Brain microvascular endothelial cell (primary cell): ENCODE data around the gene CAD.
"Not testable (repeated sequence)": the region's sequence is repeated elsewhere in the genome, so short reads cannot be mapped to it uniquely, and the experiment has no call there.

Experiments
- DNase-seq: peaks from one replicate; pipeline ENCODE4 v3.0.0-alpha.2; 2020
- H3K27ac ChIP-seq: fragments of 250-450 bp; sonication (Bioruptor Pico); 2 replicates; pipeline ENCODE4 v1.5.1; 2020; ENCODE audit warnings: mild to moderate bottlenecking, moderate library complexity
- H3K27me3 ChIP-seq: fragments of 250-450 bp; sonication (Bioruptor Pico); replicated peaks from 2 replicates; pipeline ENCODE4 v1.5.1; 2020; ENCODE audit warnings: mild to moderate bottlenecking
- H3K36me3 ChIP-seq: fragments of 250-450 bp; sonication (Bioruptor Pico); replicated peaks from 2 replicates; pipeline ENCODE4 v1.5.1; 2020; ENCODE audit warnings: mild to moderate bottlenecking
- H3K4me3 ChIP-seq: 2 replicates; pipeline ENCODE4 v1.5.1; 2011; ENCODE audit warnings: low read depth, mild to moderate bottlenecking, control low read depth, low read length, moderate library complexity
- in situ Hi-C: cut with HindIII; loops from 2 replicates; pipeline ENCODE4 v1.10.0; 2017; ENCODE audit warnings: low sequenced_read_pairs, low pct_ligation_motif_present
- TF ChIP-seq, protein P1 (sequence below): IDR thresholded peaks from 2 replicates; pipeline ENCODE4 v1.5.1; 2011; ENCODE audit warnings: low read depth, mild to moderate bottlenecking, moderate library complexity, low read length, control low read depth, inconsistent platforms; ENCODE audit errors: missing control alignments

The CAD gene

DNA sequence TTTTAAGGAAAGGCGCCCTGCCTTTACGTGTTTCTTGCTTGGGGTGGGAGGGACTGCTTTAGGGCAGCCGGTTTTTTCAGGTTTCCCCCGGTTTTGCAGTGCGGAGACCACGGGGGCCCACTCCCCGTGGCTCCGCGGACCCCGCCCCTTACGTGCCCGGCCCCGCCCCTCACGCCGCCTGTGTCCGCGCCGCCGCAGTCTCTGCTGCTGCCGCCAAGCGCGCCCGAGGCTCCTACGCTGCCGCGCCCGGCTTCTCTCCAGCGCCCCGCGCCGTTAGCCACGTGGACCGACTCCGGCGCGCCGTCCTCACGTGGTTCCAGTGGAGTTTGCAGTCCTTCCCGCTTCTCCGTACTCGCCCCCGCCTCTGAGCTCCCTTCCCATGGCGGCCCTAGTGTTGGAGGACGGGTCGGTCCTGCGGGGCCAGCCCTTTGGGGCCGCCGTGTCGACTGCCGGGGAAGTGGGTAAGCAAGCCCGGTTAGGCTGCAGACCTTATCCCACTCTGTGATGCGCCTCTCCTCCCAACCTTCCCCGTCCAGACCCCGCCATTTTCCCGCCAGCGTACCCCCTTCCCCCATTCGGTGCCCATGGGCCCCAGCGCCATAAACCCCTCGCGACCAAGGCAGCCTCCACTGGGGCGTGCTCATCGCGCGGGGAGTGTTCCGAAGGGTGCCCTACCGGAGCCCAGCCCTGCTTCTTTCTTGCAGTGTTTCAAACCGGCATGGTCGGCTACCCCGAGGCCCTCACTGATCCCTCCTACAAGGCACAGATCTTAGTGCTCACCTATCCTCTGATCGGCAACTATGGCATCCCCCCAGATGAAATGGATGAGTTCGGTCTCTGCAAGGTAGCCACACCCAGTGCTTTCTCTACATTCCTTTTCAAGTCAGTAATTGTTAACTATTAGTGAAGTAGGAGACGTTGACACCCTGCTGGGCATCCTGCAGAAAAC, at the start of gene CAD:
Gene CAD, plus strand, starts transcription at position 197 of the 949 bp plus-strand sequence. Its CDS starts 183 bp downstream, at position 380.
- TF ChIP-seq, protein P1, sequence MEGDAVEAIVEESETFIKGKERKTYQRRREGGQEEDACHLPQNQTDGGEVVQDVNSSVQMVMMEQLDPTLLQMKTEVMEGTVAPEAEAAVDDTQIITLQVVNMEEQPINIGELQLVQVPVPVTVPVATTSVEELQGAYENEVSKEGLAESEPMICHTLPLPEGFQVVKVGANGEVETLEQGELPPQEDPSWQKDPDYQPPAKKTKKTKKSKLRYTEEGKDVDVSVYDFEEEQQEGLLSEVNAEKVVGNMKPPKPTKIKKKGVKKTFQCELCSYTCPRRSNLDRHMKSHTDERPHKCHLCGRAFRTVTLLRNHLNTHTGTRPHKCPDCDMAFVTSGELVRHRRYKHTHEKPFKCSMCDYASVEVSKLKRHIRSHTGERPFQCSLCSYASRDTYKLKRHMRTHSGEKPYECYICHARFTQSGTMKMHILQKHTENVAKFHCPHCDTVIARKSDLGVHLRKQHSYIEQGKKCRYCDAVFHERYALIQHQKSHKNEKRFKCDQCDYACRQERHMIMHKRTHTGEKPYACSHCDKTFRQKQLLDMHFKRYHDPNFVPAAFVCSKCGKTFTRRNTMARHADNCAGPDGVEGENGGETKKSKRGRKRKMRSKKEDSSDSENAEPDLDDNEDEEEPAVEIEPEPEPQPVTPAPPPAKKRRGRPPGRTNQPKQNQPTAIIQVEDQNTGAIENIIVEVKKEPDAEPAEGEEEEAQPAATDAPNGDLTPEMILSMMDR: peak; percentile 7
- Histone ChIP-seq H3K27me3 (no peaks in the 10 kb centered on the region), H3K36me3 (peaks cover 19% of the 10 kb centered on the region), H3K27ac (peak within 1 kb of the TSS; percentile 69), H3K4me3 (peak within 1 kb of the TSS; percentile 90)
- in situ Hi-C loops: no loop called here
- peak; percentile 77 for DNase-seq

DNA sequence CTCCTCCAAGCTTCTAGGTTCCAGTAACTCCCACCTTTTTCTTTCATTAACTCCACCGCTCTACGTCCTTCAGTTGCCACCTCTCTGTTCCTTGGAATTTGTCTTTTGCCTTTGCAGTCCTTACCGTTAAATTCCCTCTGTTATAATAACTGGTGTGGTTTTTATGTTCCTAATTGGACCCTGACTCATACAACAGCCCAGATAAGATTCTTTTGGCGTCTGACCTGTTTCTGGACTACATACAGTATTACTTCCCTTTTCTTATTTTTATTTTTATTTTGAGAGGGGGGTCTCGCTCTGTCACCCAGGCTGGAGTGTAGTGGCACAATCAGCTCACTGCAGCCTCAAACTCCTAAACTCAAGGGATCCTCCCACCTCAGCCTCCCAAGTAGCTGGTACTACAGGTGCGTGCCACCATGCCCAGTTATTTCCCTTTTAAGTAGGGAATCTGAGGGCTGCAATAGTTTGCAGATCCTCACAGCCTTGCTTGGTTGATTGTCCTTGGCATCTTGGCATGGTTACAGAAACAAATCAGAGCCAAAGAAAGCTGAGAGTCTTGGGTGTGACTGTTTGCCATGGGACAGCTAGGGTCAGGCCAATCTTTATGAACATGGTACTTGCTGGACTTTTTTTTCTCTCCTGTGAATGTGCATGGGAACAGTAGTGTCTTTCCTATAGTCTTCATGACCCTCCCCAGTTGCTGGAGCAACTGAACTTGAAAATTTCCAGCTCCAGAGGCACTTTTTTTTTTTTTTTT, 46.4 kb upstream of the CAD start:
- H3K4me3 ChIP-seq: no peak overlapping the region
- no peak overlapping the region for H3K27ac ChIP-seq
- no peaks in the 10 kb centered on the region for H3K36me3 ChIP-seq
- TF ChIP-seq, protein P1: no peak
- in situ Hi-C loops: no loop called here
- H3K27me3 ChIP-seq: peaks cover 13% of the 10 kb centered on the region
- no peak for DNase-seq

DNA sequence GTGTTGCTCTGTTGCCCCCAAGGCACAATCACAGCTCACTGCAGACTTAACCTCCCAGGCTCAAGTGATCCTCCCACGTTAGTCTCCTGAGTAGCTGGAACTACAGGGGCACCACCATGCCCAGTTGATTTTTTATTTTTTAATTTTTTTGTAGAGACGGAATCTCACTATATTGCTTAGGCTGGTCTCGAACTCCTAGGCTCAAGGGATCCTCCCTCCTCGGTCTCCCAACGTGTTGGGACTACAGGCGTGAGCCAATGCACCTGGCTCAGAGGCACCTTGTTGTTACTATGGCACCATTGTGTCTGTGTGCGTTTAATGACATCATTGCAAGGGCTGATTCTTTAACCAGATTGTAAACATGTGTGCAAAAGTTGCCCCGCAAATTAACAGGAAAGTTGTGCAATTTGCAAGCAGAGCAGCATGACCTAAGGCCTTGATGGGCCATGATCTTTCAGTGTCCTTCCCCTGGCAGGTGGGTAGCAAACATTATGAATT, 45.8 kb upstream of the CAD start:
- TF ChIP-seq, protein P1: no peak
- Histone ChIP-seq H3K27me3 (peaks cover 15% of the 10 kb centered on the region), H3K4me3 (no peak overlapping the region), H3K36me3 (no peaks in the 10 kb centered on the region), H3K27ac (no peak overlapping the region)
- no peak for DNase-seq
- in situ Hi-C loops: no loop called here

DNA sequence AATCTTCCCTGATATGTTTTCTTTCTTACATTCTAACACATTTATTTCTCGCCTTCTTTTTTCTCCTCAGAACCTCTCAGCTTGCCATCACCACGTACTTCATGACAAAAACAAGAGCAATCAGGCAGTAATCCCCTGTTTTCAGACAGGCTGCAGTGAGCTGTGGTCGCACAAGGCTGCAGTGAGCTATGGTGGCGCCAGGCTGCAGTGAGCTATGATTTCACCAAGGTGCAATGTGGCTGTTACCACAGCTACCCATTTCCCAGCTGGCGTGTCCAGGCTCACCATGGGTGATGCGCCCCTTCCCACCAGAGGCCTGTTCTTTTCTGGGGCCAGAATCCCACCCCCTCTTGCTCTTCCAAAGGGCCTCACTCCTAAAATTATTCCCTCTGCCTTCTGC, 42.5 kb upstream of the CAD start:
- Histone ChIP-seq H3K4me3 (no peak overlapping the region), H3K27ac (no peak overlapping the region), H3K36me3 (no peaks in the 10 kb centered on the region), H3K27me3 (peaks cover 15% of the 10 kb centered on the region)
- DNase-seq: no peak
- TF ChIP-seq, protein P1: no peak
- in situ Hi-C loops: no loop called here

DNA sequence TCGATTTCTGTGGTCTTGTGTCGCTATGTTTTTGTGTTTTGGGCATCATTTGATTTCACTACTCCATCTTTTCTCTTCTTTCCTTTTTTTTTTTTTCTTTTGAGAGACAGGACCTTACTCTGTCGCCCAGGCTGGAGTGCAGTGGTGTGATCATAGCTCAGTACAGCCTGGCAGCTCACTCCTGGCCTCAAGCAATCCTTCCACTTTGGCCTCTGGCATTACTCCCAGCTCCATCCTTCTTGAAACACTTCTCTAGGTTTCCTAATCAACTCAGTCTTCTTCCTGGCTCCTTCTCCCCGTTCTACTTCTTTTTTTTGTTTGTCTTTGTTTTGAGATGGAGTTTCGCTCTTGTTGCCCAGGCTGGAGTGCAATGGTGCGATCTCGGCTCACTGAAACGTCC, 41.8 kb upstream of the CAD start:
- Histone ChIP-seq H3K27ac (no peak overlapping the region), H3K27me3 (peaks cover 12% of the 10 kb centered on the region), H3K4me3 (no peak overlapping the region), H3K36me3 (no peaks in the 10 kb centered on the region)
- DNase-seq: no peak
- TF ChIP-seq, protein P1: no peak
- in situ Hi-C loops: no loop called here

DNA sequence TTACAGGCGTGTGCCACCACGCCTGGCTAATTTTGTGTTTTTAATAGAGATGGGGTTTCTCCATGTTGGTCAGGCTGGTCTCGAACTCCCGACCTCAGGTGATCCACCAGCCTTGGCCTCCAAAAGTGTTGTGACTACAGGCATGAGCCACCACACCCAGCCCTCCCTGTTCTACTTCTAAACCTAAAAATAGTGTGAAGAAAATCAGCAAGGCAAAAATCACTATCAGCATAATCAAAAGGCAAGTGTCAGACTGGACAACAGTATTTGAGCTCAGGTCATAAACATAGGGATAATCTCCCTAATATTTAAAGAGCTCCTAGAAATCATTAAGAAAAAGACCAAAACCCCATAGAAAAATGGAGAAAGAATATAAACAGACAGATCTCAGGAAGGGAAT, 41.4 kb upstream of the CAD start:
- H3K36me3 ChIP-seq, H3K27ac ChIP-seq, DNase-seq, in situ Hi-C loops, H3K4me3 ChIP-seq: not testable (repeated sequence)
- peaks cover 10% of the 10 kb centered on the region for H3K27me3 ChIP-seq
